HepG2 (cell line): ENCODE data around the gene ZC3H4. TPM values are rescaled to one million over a fixed set of nuclear protein-coding genes. Genes with fewer than 3 reads are reported as not detected.

Experiments used
- CHD2 ChIP-seq: IDR thresholded peaks from 2 replicates; pipeline ENCODE4 v1.6.1; 2011; ENCODE audit warnings: low read depth, low read length, improper control_type of control experiment
- DZIP1 ChIP-seq: sonication (generic); formaldehyde crosslinking; IDR thresholded peaks from 2 replicates; pipeline ENCODE4 v1.5.0; 2020; ENCODE audit warnings: mild to moderate bottlenecking, missing genetic modification reagents
- EZH2 ChIP-seq: conservative IDR thresholded peaks from 2 replicates; pipeline ENCODE4 v1.6.1; 2012; ENCODE audit warnings: mild to moderate bottlenecking, low read depth, low read length, moderate library complexity
- HIC2 ChIP-seq: sonication (generic); formaldehyde crosslinking; IDR thresholded peaks from 2 replicates; pipeline ENCODE4 v1.9.0; 2022; ENCODE audit warnings: low read depth, missing genetic modification reagents
- HNF4G ChIP-seq, 2 experiments: sonication (generic) in 1 of 2; formaldehyde crosslinking in 1 of 2; IDR thresholded peaks; 2 replicates each; pipeline versions ENCODE4 v1.4.0 to v1.6.1; 2011 to 2020; ENCODE audit warnings: borderline replicate concordance in 2 of 2, low read depth in 2 of 2, mild to moderate bottlenecking in 2 of 2, low read length in 1 of 2, missing genetic modification reagents in 1 of 2, moderate library complexity in 1 of 2
- HNRNPK ChIP-seq: fragments of 200-400 bp; formaldehyde crosslinking; IDR thresholded peaks from 2 replicates; pipeline ENCODE4 v1.6.1; 2018; ENCODE audit warnings: low read length, low read depth, moderate library complexity, mild to moderate bottlenecking; ENCODE audit not compliant: poor library complexity, severe bottlenecking
- NR1H2 ChIP-seq: sonication (generic); formaldehyde crosslinking; IDR thresholded peaks from 2 replicates; pipeline ENCODE4 v1.8.1; 2022; ENCODE audit warnings: low read depth, missing genetic modification reagents, borderline replicate concordance
- PCBP2 ChIP-seq: fragments of 200-400 bp; formaldehyde crosslinking; optimal IDR thresholded peaks from 2 replicates; pipeline ENCODE3; 2018; ENCODE audit warnings: low read length, low read depth; ENCODE audit not compliant: poor library complexity, severe bottlenecking
- POLR2G ChIP-seq: fragments of 200-400 bp; formaldehyde crosslinking; IDR thresholded peaks from 2 replicates; pipeline ENCODE4 v1.6.1; 2018; ENCODE audit warnings: mild to moderate bottlenecking, low read depth, low read length, moderate library complexity
- RBFOX2 ChIP-seq: fragments of 200-400 bp; formaldehyde crosslinking; IDR thresholded peaks from 2 replicates; pipeline ENCODE4 v1.6.1; 2017; ENCODE audit warnings: low read depth, mild to moderate bottlenecking, low read length
- ZFP90 ChIP-seq: sonication (generic); formaldehyde crosslinking; IDR thresholded peaks from 2 replicates; pipeline ENCODE4 v1.8.0; 2022; ENCODE audit warnings: missing genetic modification reagents, mild to moderate bottlenecking, inconsistent platforms, borderline replicate concordance
- ZMYM3 ChIP-seq: sonication (generic); formaldehyde crosslinking; IDR thresholded peaks from 2 replicates; pipeline ENCODE4 v1.5.1; 2020; ENCODE audit warnings: mild to moderate bottlenecking, missing genetic modification reagents
- ZNF530 ChIP-seq: sonication (generic); formaldehyde crosslinking; IDR thresholded peaks from 2 replicates; pipeline ENCODE4 v1.5.0; 2020; ENCODE audit warnings: low read depth, mild to moderate bottlenecking, missing genetic modification reagents
- ZNF776 ChIP-seq: sonication (generic); formaldehyde crosslinking; IDR thresholded peaks from 2 replicates; pipeline ENCODE4 v1.4.0; 2020; ENCODE audit warnings: mild to moderate bottlenecking, missing genetic modification reagents
- ZSCAN9 ChIP-seq: IDR thresholded peaks from 2 replicates; pipeline ENCODE4 v1.6.1; 2016; ENCODE audit warnings: borderline replicate concordance
- polyA plus RNA-seq, 8 experiments: library from polyadenylated mRNA; depleted of rRNA in 3 of 8; stranded (reverse) in 7 of 8; unstranded in 1 of 8; fragments of >200 nt; fragmentation: Illumina TruSeq in 4 of 8; extraction: Trizol in 4 of 8; gene quantifications; 2 replicates each; pipeline versions ENCODE4 v1.2.1 to v1.2.3, GENCODE V29; 2011 to 2016; ENCODE audit warnings: low read depth in 4 of 8, missing spikeins in 1 of 8, mixed read lengths in 1 of 8; ENCODE audit not compliant: insufficient read depth in 1 of 8
- total RNA-seq, 5 experiments: library from RNA; depleted of rRNA; stranded (reverse); fragments of >200 nt; fragmentation: Illumina TruSeq; extraction: Trizol; gene quantifications; 2 replicates each; pipeline ENCODE4 v1.2.3, GENCODE V29; 2016; ENCODE audit warnings: low read depth in 1 of 5
- TF ChIP-seq, protein P1 (sequence below): sonication (generic); formaldehyde crosslinking; IDR thresholded peaks from 2 replicates; pipeline ENCODE4 v1.4.0; 2020; ENCODE audit warnings: missing genetic modification reagents
- TF ChIP-seq, protein P2 (sequence below): fragments of 450-650 bp; IDR thresholded peaks from 2 replicates; pipeline ENCODE4 v1.6.1; 2016
- TF ChIP-seq, protein P3 (sequence below): sonication (generic); formaldehyde crosslinking; conservative IDR thresholded peaks from 2 replicates; pipeline ENCODE4 v1.4.0; 2020; ENCODE audit warnings: missing genetic modification reagents

The ZC3H4 gene
- total and polyA plus RNA-seq, 2 of the 13 experiments (the other 11 are each of a cell fraction or from before 2014, with no cell fraction given), result 1.8 to 10.7 TPM

DNA sequence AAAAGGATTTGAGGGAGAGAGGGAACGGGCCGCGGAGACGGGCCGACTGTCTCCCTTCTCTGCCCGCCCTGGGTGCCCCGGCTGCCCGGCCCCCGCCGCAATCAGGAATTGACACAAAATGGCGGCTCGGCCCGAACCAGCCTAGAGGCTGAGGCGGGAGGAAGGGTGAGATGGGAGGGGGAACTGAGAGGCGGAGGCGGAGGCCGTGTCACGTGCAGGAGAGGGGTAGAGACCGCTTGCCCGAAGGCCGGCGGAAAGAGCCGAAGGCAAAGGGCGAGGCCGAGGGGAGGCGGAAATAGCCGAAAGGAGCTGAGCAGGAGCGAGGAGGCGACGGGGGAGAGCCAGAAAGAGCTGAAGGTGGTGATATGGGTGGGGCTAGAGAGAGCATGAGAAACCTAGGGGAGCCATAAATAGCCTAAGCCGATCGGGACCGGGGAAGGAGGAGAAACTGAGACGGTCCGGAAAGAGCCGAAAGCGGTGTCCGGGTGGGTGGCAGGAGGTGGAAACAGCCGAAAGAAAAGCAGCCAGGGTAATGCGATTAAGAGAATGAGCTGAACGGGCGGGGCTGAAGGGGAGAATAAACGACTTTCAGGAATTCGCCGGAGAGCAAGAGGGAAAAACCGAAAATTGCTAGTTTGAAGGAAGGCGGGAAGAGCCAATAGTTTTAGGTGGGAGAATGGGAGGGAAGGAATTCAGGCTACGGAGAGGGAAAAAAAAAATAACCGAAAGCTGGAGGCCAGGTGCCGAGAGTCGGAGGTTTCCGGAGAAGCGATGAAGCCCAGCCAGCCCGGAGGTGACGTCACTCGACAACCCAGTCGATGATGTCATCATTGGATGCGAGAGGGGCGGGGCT lies at the start of gene ZC3H4 (continued):
- TF ChIP-seq RBFOX2 (peak; percentile 86), POLR2G (peak; percentile 91), ZNF776 (CRISPR knock-in tag) (no peak), ZMYM3 (CRISPR knock-in tag) (peak; percentile 32; the same call in 1 of the 2 replicates), ZNF530 (no peak), NR1H2 (CRISPR knock-in tag) (no peak), DZIP1 (CRISPR knock-in tag) (no peak), HNRNPK (peak; percentile 88), PCBP2 (peak; percentile 37), ZFP90 (CRISPR knock-in tag) (no peak; the same call in 1 of the 2 replicates), HNF4G (IDR thresholded peaks at IDR 0.05; ENCODE audit: borderline replicate concordance, low read depth, low read length) (peak; percentile 17; the same call in 1 of the 2 replicates), HNF4G (CRISPR knock-in tag; IDR thresholded peaks at IDR 0.05; ENCODE audit: borderline replicate concordance, low read depth) (no peak), HIC2 (CRISPR knock-in tag) (no peak), EZH2 (no peak), CHD2 (no peak), ZSCAN9 (peak; percentile 88; the same call in 1 of the 2 replicates)
- TF ChIP-seq, protein P1, sequence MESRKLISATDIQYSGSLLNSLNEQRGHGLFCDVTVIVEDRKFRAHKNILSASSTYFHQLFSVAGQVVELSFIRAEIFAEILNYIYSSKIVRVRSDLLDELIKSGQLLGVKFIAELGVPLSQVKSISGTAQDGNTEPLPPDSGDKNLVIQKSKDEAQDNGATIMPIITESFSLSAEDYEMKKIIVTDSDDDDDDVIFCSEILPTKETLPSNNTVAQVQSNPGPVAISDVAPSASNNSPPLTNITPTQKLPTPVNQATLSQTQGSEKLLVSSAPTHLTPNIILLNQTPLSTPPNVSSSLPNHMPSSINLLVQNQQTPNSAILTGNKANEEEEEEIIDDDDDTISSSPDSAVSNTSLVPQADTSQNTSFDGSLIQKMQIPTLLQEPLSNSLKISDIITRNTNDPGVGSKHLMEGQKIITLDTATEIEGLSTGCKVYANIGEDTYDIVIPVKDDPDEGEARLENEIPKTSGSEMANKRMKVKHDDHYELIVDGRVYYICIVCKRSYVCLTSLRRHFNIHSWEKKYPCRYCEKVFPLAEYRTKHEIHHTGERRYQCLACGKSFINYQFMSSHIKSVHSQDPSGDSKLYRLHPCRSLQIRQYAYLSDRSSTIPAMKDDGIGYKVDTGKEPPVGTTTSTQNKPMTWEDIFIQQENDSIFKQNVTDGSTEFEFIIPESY (CRISPR knock-in tag), result no peak
- TF ChIP-seq, protein P2, sequence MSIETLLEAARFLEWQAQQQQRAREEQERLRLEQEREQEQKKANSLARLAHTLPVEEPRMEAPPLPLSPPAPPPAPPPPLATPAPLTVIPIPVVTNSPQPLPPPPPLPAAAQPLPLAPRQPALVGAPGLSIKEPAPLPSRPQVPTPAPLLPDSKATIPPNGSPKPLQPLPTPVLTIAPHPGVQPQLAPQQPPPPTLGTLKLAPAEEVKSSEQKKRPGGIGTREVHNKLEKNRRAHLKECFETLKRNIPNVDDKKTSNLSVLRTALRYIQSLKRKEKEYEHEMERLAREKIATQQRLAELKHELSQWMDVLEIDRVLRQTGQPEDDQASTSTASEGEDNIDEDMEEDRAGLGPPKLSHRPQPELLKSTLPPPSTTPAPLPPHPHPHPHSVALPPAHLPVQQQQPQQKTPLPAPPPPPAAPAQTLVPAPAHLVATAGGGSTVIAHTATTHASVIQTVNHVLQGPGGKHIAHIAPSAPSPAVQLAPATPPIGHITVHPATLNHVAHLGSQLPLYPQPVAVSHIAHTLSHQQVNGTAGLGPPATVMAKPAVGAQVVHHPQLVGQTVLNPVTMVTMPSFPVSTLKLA, result peak; percentile 82
- TF ChIP-seq, protein P3, sequence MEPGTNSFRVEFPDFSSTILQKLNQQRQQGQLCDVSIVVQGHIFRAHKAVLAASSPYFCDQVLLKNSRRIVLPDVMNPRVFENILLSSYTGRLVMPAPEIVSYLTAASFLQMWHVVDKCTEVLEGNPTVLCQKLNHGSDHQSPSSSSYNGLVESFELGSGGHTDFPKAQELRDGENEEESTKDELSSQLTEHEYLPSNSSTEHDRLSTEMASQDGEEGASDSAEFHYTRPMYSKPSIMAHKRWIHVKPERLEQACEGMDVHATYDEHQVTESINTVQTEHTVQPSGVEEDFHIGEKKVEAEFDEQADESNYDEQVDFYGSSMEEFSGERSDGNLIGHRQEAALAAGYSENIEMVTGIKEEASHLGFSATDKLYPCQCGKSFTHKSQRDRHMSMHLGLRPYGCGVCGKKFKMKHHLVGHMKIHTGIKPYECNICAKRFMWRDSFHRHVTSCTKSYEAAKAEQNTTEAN (CRISPR knock-in tag), result no peak
